ENCODE measurements around the gene MAML2.

DNA sequence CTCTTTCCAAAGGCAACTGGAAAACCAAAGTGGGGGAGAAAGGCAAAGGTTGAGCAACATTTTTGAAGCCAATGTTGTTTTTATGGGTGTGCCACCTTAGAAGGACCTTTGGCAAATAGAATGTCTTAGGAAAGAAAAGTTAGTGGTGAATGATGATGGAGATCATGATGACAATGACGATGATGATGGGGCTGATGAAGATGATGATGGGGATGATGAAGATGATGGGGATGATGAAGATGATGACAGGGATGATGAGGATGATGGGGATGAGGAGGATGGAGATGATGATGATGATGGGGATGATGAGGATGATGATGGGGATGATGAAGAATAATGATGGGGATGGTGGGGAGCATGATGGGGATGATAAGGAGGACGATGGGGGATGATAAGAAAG, 340.7 kb downstream of the MAML2 start:
- TF ChIP-seq, protein P1, sequence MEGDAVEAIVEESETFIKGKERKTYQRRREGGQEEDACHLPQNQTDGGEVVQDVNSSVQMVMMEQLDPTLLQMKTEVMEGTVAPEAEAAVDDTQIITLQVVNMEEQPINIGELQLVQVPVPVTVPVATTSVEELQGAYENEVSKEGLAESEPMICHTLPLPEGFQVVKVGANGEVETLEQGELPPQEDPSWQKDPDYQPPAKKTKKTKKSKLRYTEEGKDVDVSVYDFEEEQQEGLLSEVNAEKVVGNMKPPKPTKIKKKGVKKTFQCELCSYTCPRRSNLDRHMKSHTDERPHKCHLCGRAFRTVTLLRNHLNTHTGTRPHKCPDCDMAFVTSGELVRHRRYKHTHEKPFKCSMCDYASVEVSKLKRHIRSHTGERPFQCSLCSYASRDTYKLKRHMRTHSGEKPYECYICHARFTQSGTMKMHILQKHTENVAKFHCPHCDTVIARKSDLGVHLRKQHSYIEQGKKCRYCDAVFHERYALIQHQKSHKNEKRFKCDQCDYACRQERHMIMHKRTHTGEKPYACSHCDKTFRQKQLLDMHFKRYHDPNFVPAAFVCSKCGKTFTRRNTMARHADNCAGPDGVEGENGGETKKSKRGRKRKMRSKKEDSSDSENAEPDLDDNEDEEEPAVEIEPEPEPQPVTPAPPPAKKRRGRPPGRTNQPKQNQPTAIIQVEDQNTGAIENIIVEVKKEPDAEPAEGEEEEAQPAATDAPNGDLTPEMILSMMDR (IDR thresholded peaks at IDR 0.05): no peak
- no peak for TF ChIP-seq ZFX (IDR thresholded peaks at IDR 0.05; ENCODE audit: borderline replicate concordance)

Data from 22Rv1 (cell line).